ENCODE results near the gene TEX44. TPM values are rescaled to one million over a fixed set of nuclear protein-coding genes. Genes with fewer than 3 reads are reported as not detected.
A peak's percentile ranks its signal among the peaks of the same experiment; 100 is the strongest.

Gene TEX44
- total RNA-seq, 1 donor from 2014 or later = not detected

DNA sequence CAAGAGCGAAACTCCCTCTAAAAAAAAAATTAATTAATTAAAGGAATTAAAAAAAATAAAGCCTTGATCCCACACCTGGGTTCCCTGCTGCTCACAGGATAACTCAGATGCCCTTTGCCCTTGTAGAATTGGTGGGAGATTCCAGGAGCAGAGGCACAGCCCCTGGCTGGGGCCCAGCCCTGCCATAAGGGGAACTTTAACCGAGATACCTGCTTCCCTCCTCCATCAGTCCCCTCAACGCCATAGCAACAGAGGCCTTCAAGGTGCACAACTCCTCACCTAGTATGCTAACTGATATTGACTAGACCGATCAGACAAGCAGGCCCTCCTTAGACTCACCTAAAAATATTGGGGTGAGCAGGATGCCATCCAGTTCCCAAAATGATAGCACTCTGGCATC lies 23.6 kb downstream of the TEX44 start:
- DNase-seq (ENCODE audit: missing footprints) (no peak), ATAC-seq (no peak)
- intact Hi-C loops (cut with DNase I) = no loop called here

DNA sequence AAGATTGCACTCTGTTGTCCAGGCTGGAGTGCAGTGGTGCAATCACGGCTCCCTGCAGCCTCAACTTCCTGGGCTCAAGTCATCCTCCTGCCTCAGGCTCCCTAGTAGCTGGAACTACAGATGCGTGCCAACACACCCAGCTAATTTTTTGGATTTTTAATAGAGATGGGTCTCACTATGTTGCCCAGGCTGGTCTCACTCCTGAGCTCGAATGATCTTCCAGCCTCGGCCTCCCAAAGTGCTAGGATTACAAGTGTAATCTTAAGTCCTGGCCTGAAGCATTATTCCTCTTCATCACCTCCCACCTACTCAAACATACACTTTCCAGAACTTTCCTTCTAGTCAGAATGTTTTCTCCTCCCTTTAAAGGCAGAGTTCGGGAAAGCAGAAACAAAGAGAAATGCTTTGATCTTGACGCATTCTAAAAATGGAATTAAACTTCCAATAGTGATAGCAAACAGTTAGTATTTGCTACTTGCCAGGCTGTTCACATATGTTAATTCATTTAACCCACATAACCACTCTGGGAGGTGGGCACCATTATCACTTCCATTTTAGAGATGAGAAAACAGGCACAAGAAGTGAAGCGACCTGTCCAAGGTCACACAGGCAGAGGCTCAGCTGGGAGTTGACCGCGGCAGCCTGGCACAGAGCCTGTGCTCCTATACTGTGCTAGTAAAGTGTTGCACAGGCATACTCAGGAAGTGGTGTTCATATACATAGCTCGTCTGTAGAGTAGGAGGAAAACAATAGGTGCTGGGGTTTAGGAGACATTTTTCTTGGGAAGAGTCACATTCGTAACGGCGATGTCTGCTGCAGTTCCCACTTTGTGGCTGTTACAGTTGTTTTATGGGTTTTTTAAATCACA lies 24.6 kb downstream of the TEX44 start:
- DNase-seq (ENCODE audit: missing footprints) (no peak), ATAC-seq (no peak)
- intact Hi-C loops (cut with DNase I) = no loop called here

DNA sequence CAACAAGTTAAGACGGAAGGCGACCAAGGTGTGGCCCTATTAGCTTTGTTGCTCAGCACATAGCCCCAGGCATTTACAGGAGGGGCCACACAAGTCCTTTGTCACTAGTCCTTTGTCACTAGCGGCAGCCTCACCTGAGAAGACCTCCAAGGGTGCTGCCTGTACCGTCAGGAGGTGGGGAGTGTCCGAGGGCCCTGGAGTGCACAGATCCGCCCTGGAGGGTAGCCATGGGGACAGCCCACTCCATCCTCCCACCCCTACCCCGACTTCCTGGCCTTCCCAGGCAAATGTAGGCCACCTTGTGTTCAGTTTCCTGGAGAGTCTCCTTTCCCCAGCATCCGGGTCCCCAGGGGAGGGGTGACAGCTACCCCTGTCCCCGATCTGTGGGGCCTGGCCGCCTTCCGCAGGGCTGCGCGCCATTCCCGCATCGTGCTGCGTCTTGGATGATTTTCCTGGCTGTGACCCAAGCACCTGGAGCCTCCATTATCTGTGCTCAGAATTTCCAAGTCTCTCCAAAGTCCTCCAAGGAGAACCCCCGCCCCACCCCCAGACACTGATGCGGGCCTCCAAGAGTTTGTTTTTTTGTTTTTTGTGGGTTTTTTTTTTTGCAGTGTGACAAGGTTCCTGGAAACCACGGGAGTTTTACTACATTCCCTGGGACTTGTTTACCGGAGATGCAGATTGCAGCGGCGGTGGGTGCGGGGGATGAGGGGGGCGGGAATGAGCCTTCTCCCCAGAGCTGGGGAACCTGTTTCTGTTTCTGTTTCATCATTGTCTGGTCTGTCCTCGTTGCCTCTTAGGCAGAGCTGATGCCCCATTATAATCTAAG lies 28.6 kb downstream of the TEX44 start:
- DNase-seq (ENCODE audit: missing footprints) (no peak), ATAC-seq (peak; percentile 43)
- intact Hi-C loops (cut with DNase I) = no loop called here

DNA sequence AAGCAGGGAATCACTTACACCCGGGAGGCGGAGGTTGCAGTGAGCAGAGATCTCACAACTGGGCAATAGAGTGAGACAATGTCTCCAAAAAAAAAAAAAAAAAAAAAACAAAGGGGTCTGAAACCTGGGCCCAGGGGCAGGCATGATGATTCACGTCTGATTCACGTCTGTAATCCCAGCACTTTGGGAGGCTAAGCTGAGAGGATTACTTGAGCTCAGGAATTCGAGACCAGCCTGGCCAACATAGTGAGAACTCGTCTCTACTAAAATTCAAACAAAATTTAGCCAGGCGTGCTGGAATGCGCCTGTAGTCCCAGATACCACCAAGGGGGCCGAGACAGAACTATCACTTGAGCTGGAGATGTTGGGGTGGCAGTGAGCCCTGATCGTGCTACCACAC lies 30.3 kb downstream of the TEX44 start:
- no peak for ATAC-seq
- no peak for DNase-seq (ENCODE audit: missing footprints)
- intact Hi-C loops (cut with DNase I) = no loop called here

DNA sequence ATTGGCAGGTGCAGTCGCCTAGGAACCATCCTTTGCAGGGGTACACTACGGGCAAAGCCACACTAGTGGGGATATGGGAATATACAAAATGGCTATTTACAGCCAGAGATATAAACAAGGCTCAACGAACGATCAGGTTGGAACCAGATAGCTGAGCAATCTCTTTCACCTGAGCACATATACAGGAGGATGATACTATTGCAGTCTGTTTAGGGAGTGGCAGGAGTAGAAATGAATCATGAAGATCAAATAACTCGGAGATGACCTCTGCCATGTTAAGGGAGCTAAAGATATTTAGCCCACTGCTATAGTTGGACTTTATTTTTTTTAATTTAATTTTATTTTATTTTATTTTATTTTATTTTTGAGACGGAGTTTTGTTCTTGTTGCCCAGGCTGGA lies 33.8 kb downstream of the TEX44 start:
- no peak for DNase-seq (ENCODE audit: missing footprints)
- intact Hi-C loops (cut with DNase I) = no loop called here
- no peak for ATAC-seq

DNA sequence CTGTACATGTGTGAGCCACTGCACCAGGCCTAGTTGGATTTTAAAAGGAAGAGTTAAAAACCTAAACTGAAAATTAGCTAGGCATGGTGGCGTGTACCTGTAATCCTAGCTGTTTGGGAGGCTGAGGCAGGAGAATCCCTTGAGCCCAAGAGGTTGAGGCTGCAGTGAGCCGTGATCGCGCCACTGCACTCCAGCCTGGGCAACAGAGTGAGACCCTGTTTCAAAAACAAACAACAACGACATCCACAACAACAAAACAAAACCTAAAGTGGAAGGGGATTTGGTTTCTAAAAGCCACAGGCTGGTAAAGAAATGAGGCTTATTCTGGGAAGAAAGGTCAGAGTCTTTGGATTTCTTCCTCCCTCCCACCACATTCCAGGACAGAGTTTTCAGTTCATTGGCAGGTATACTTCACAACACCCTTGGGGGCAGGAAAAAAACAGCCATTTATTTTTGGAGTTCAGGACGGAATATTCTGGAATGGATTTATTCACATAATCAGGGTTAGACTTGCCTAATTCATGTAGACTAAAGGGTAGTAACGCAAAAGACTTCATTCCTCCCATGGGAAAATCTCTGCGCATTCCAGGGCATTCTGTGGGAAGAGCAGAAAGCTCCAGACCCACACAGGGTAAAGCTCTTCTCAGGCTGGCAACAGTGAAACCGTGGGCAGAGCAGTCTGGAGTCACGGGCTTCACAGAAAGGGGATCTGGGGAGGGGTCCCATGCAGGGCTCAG lies 34.9 kb downstream of the TEX44 start:
- DNase-seq (ENCODE audit: missing footprints) (no peak), ATAC-seq (no peak)
- intact Hi-C loops (cut with DNase I) = no loop called here

DNA sequence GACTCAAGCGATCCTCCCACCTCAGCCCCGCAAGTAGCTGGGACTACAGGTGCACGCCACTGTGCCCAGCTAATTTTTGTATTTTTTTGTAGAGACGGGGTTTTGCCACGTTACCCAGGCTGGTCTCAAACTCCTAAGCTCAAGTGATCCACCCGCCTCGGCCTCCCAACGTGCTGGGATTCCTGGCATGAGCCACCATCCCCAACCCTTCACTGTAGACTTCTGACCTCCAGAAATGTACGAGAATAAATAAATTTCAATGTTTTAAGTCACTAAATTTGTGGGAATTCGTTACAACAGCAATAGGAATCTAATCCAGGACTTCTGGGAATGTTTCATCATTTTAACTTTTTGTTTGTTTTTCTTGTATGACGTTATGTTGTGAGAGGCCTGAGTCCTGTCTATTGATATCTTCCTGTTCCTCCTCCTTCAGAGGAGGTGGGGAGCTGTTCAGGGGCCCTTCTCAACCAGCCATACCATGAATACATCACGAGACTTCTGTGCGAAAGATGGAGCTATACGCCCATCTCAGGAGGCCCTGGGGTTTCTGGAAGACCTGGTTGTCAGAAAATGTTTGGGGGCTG lies 40.0 kb downstream of the TEX44 start:
- ATAC-seq (no peak), DNase-seq (ENCODE audit: missing footprints) (no peak)
- intact Hi-C loops (cut with DNase I) = no loop called here

DNA sequence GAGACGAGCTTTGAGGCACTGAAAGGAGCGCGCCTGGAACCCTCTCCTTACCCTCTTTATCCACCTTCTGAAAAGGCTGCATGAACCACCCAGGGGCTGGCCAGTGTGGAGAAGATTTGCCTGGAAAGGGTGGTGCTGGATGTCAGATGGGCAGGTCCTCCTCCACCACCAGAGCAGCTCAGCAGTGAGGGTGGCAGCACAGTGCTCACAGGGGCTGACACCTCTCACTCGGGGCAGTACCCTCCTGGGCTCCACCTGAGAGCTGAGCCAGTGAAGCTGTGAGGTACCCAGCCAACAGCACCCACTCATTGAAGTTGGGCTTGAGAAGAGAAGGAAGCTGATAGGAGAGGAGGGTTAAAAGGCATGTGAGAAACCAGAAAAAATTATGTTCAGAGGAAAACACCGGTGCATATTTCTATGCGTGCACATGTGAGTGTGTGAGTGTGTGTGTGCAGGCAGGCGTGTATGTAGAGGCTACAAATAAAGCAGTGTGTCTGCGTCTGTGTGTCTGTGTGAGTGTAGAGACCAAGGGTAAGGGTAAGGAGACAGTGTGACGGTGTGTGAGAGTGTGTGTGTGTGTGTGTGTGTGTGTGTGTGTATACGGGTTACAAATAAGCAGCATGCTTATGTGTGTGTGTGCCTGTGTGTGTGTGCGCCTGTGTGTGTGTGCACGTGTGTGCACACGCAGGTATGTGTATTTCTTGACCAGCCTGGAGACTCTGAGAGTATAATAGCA lies 40.7 kb downstream of the TEX44 start:
- intact Hi-C loops (cut with DNase I) = no loop called here
- DNase-seq (ENCODE audit: missing footprints) (no peak), ATAC-seq (no peak)

DNA sequence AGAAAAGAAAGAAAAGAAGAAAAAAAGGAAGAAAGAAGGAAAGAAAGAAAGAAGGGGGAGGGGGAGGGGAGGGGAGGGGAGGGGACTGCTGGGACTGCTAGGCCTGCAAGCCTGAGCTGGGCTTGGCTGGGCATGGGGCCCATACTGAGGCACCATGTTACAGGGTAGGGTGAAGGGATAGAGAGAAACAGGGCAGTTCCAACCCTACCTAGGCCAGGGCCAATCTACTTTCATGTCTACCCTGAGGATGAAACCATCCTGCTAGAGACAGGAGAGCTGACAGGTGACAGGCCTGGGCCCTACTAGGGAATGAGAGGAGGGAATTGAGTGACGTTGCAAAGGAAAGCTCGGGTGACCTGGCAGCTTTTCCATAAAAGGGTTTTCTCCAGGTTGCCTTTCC lies 41.7 kb downstream of the TEX44 start:
- DNase-seq (ENCODE audit: missing footprints) = no peak
- ATAC-seq = no peak
- intact Hi-C loops (cut with DNase I) = no loop called here

DNA sequence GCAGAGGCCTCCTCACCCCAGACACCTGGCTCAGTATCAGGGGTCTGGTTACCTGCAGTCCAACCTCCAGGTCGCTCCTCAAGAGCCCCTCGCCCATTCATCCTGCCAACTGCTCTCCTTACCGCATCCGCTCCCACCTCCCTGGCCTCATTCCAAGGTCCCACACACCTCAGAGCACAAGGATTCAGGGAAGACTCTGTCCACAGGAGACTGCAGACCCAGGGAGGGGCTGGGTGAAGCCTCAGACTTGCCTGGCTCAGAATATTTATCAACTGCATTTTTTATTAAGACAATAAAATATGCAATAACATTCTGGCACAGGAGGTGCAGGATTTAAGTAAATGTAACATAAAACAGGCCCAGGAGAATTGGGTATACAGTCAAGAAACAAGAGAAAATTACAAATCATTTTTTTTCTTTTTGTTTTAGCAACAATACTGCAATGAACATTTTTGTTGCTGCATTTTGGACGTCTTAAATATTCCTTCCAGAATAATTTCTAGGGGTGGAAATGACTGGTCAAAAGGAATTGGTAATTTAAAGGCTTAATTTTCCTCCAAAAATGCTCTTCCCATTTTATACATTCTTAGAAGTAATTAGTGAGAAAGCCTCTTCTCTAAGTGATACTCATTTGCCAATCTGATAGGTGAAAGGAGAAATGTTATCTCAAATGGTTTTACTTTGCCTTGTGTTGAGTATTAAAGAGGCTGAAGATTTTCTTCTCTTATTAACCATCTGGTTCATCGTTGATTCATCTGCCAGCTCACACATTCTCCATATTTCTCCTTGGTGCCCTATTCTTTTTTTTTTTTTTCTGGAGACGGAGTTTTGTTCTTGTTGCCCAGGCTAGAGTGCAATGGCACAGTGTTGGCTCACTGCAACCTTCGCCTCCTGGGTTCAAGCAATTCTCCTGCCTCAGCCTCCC lies 42.5 kb downstream of the TEX44 start:
- no peak for DNase-seq (ENCODE audit: missing footprints)
- ATAC-seq = no peak
- intact Hi-C loops (cut with DNase I) = no loop called here

DNA sequence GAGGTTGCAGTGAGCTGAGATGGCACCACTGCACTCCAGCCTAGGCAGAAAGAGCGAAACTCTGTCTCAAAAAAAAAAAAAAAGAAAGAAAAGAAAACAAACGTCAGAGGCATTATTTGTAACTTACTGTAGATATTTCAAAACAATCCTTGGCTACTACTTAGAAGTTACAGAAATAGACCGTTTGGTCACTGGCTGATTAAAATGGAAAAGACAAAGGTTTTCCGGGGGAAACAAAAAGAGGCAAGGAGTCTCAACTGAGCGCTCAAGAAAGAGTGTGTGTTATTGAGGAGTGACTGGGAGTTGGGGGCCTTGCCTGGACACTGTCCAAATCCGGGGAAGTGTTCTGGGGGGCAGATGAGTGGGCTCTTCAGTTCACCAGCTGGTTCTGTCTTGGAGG lies 47.6 kb downstream of the TEX44 start:
- intact Hi-C loops (cut with DNase I) = no loop called here
- ATAC-seq (no peak), DNase-seq (ENCODE audit: missing footprints) (no peak)

DNA sequence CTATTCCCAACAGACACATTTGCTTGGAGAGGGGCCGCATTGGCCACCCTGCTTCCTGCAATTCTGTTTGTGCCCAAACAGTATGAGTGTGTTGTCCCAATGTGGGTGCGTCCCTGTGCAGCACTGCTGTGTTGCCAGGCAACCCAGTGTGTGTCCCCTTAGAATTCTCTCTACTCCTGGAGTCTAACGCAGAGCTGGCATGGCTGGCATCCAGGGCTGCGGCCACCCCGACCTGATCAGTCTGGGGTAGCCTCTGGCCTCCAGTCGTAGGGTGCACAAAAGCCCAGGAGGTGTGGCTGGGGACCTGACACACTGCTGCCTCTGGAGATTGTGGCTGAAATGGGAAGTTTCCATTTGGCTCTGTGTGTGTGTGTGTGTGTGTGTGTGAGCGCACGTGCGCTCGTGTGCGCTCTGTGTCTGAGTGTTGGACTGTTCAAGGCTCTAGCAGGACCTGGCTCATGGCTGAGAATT lies 48.0 kb downstream of the TEX44 start:
- intact Hi-C loops (cut with DNase I) = no loop called here
- ATAC-seq (peak; percentile 34), DNase-seq (ENCODE audit: missing footprints) (peak; percentile 80)

DNA sequence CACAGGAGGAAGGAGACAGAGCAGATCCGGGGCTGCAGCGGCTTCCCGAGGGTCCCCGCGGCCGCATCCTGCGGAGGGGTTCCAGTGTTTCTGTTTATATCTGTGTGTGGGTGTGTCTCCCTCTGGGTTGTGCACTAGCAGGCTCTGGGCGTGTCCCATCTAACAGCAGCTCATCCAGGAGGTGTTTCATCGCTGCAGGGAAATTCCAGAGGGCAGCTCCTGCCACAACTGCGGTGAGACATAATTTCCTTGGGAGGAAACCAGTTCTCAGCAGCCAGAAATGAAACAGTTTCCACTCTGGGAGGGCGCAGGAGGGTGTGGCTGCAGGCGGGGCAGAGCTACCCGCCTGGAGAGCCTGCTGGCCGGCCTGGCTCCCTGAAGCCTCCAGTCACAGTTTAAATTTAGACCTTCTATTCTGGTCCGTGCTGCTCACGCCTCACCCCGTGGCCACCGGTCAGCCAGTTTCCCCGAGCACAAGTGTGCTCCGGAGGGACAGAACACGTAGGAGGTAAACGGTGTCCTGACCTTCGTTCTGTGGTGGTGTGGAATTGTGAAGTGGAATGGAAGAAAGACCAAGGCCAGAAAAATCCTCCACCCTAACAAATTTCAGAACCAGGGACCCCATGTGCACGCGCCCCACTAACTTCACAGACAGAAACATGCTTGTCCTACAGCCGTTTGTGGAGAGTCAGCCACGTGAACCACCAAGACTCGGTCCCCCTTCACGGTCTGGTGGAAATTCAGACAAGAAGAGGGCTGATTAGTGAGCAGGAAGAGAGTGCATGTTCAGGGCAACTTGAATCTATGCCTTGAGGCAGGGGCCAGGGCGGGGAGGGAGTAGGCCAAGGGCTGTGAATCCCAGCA lies 50.2 kb downstream of the TEX44 start:
- intact Hi-C loops (cut with DNase I) = loop anchor here (1.0 kb wide), 2 partner anchors 19 to 29 kb away; no protein-coding TSS in a partner anchor
- ATAC-seq = peak; percentile 93
- DNase-seq (ENCODE audit: missing footprints) = peak; percentile 84

DNA sequence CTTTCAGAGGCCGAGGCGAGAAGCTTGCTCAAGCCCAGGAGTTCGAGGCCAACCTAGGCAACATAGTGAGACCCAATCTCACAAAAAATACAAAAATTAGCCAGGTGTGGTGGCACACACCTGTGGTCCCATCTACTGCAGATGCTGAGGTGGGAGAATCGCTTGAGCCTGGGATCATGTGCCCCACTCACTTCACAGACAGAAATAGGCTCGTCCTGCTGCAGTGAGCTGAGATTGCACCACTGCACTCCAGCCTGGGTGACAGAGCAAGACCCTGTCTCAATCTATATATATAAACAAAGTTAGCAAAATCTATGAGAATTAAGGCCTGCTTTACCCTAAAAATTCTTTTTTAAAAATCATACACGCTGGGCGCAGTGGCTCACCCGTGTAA lies 50.8 kb downstream of the TEX44 start:
- intact Hi-C loops (cut with DNase I) = loop anchor here (1.0 kb wide), 2 partner anchors 19 to 29 kb away; no protein-coding TSS in a partner anchor
- no peak for DNase-seq (ENCODE audit: missing footprints)
- no peak for ATAC-seq
